ENCODE results near the gene QRSL1.

- no peak for TF ChIP-seq POLR2AphosphoS5 (IDR thresholded peaks at IDR 0.05; ENCODE audit: low read depth, low read length)
- no peak for TF ChIP-seq REST (IDR thresholded peaks at IDR 0.05; ENCODE audit: insufficient read depth in 1 of 2, low read depth in 2 of 2, low read length in 1 of 2)
- TF ChIP-seq CTCF (IDR thresholded peaks at IDR 0.05), result no peak
These were observed 30.5 kb downstream of the QRSL1 start for GRCh38 chr6:106659859-106660258.
